Panc1 (cell line): ENCODE data around the gene AOC3. TPM values are rescaled to one million over a fixed set of nuclear protein-coding genes. Genes with fewer than 3 reads are reported as not detected.

Experiments
- ATAC-seq: fragments of 200-7000 bp; cut with Tn5 transposase; 2 replicates; pipeline ENCODE4 v1.9.1; 2020; ENCODE audit warnings: mild to moderate bottlenecking, moderate library complexity
- BruUV-seq: library from RNA; stranded (reverse); fragments of 400-500 nt; replicated peaks from 2 replicates; lab custom pipeline; 2021; lab: Mats Ljungman, UMichigan
- CTCF ChIA-PET: fragments of 300-600 bp; sonication (Branson Sonifier 250); formaldehyde crosslinking; loops from one replicate; lab custom pipeline; 2022; ENCODE audit warnings: antibody characterized with exemption; lab: Charles Lee
- POLR2A ChIA-PET: fragments of 300-600 bp; sonication (Branson Sonifier 250); formaldehyde crosslinking; loops from one replicate; lab custom pipeline; 2022; ENCODE audit warnings: antibody characterized with exemption; lab: Charles Lee
- DNase-seq: peaks from one replicate; pipeline ENCODE4 v3.0.0-alpha.2; 2010; ENCODE audit warnings: low read depth, low spot score
- H3K27ac ChIP-seq: 2 replicates; pipeline ENCODE4 v1.5.1; 2011; ENCODE audit warnings: mild to moderate bottlenecking, low read length, inconsistent platforms
- H3K27me3 ChIP-seq: fragments of 200-500 bp; sonication (Bioruptor generic); 2 replicates; pipeline ENCODE4 v1.6.0; 2014; ENCODE audit warnings: low read length, inconsistent platforms; ENCODE audit not compliant: control insufficient read depth, insufficient read depth
- H3K36me3 ChIP-seq: fragments of 200-500 bp; sonication (Bioruptor generic); 2 replicates; pipeline ENCODE4 v1.5.1; 2014; ENCODE audit warnings: inconsistent platforms, mild to moderate bottlenecking, low read length, moderate library complexity; ENCODE audit not compliant: control insufficient read depth, insufficient read depth
- H3K4me1 ChIP-seq: 2 replicates; pipeline ENCODE4 v1.5.1; 2011; ENCODE audit warnings: inconsistent platforms, mild to moderate bottlenecking, low read length, moderate library complexity; ENCODE audit not compliant: control insufficient read depth, insufficient read depth
- H3K4me3 ChIP-seq, 2 experiments: 2 replicates each; pipeline ENCODE4 v1.5.1; 2011 to 2012; ENCODE audit warnings: low read depth in 2 of 2, low read length in 2 of 2, mild to moderate bottlenecking in 2 of 2, inconsistent platforms in 1 of 2, moderate library complexity in 1 of 2
- H3K9me3 ChIP-seq: fragments of 200-500 bp; sonication (Bioruptor generic); 2 replicates; pipeline ENCODE4 v1.5.1; 2014; ENCODE audit warnings: low read depth, mild to moderate bottlenecking, inconsistent platforms, low read length, moderate library complexity; ENCODE audit not compliant: control insufficient read depth, insufficient read depth
- CTCF ChIP-seq: fragments of 450-650 bp; IDR thresholded peaks from 2 replicates; pipeline ENCODE4 v1.5.1; 2017; ENCODE audit warnings: mild to moderate bottlenecking
- POLR2AphosphoS5 ChIP-seq: IDR thresholded peaks from 2 replicates; pipeline ENCODE4 v1.6.1; 2012; ENCODE audit warnings: mild to moderate bottlenecking, low read depth, low read length, moderate library complexity
- REST ChIP-seq, 2 experiments: IDR thresholded peaks; 2 replicates each; pipeline ENCODE4 v1.6.1; 2011 to 2012; ENCODE audit warnings: low read depth in 2 of 2, control low read depth in 1 of 2, low read length in 1 of 2, mild to moderate bottlenecking in 1 of 2, moderate library complexity in 1 of 2; ENCODE audit not compliant: insufficient read depth in 1 of 2
- SIN3A ChIP-seq: IDR thresholded peaks from 2 replicates; pipeline ENCODE4 v1.6.1; 2012; ENCODE audit warnings: low read depth, mild to moderate bottlenecking, low read length, moderate library complexity, borderline replicate concordance; ENCODE audit not compliant: insufficient read depth
- TCF7L2 ChIP-seq: IDR thresholded peaks from 2 replicates; pipeline ENCODE4 v1.6.1; 2011; ENCODE audit warnings: mild to moderate bottlenecking, low read depth, low read length, inconsistent platforms
- in situ Hi-C: cut with HindIII; loops from 2 replicates; pipeline ENCODE4 v1.10.0; 2016; ENCODE audit warnings: low sequenced_read_pairs, low pct_unique_long_range_greater_than_20kb
- intact Hi-C: fragments of 100-400 bp; cut with micrococcal nuclease; formaldehyde crosslinking; loops from one replicate; pipeline ENCODE4 v1.10.0; 2022; ENCODE audit not compliant: unreplicated experiment
- total RNA-seq: library from RNA; stranded (reverse); gene quantifications from one replicate; pipeline ENCODE4 v1.2.1, GENCODE V29; 2021; ENCODE audit not compliant: unreplicated experiment

Gene AOC3
- total RNA-seq, 1 experiment from 2014 or later: 0.21 TPM

GRCh38 chr17:42809250-42809649 lies 41.7 kb upstream of the AOC3 start:
- no peaks in the 10 kb centered on the region for H3K9me3 ChIP-seq
- ATAC-seq: no peak
- intact Hi-C loops (no loop called here), in situ Hi-C loops (no loop called here)
- peaks cover 3% of the 10 kb centered on the region; the same call in 1 of the 2 replicates for H3K36me3 ChIP-seq
- H3K27me3 ChIP-seq: no peaks in the 10 kb centered on the region
- ChIA-PET POLR2A (interaction anchor here (0.6 kb wide), 1 partner anchor 174 kb away, joined by 7 read pairs; no protein-coding TSS in a partner anchor), CTCF (no interaction called here)
- no peak for TF ChIP-seq TCF7L2
- no peak for TF ChIP-seq POLR2AphosphoS5
- no peak for TF ChIP-seq CTCF
- BruUV-seq: no TSS peak
- H3K4me1 ChIP-seq: no peaks in the 10 kb centered on the region; the same call in 1 of the 2 replicates
- H3K27ac ChIP-seq: no peak overlapping the region
- no peak for DNase-seq
- no peak overlapping the region for H3K4me3 ChIP-seq

- POLR2A ChIA-PET: no interaction called here
- DNase-seq: no peak
- H3K27ac ChIP-seq: no peak overlapping the region
Measured at GRCh38 chr17:42814633-42815399, 36.2 kb upstream of the AOC3 start.

More at GRCh38 chr17:42814633-42815399, 36.2 kb upstream of the AOC3 start:
- H3K9me3 ChIP-seq: no peaks in the 10 kb centered on the region
- peaks cover 7% of the 10 kb centered on the region for H3K36me3 ChIP-seq
- CTCF ChIA-PET: interaction anchor here (0.5 kb wide), 1 partner anchor 82 kb away, joined by 9 read pairs; no protein-coding TSS in a partner anchor
- intact Hi-C loops (no loop called here), in situ Hi-C loops (no loop called here)
- no peak overlapping the region for H3K4me3 ChIP-seq
- H3K27me3 ChIP-seq: no peaks in the 10 kb centered on the region
- BruUV-seq: no TSS peak
- H3K4me1 ChIP-seq: no peaks in the 10 kb centered on the region
- no peak for ATAC-seq
- TF ChIP-seq CTCF: no peak
- no peak for TF ChIP-seq REST (IDR thresholded peaks at IDR 0.05; ENCODE audit: insufficient read depth in 1 of 2, low read depth in 2 of 2, low read length in 1 of 2)
- TF ChIP-seq SIN3A: no peak
- TF ChIP-seq POLR2AphosphoS5: no peak
- no peak for TF ChIP-seq TCF7L2
